Right lobe of liver (tissue), 6 donors: Measurements from ENCODE around the gene ZC3H12D. TPM values are rescaled to one million over a fixed set of nuclear protein-coding genes. Genes with fewer than 3 reads are reported as not detected.

Source experiments
- ATAC-seq, 4 donors: fragments of 200-7000 bp; cut with Tn5 transposase; one replicate each; pipeline ENCODE4 v1.9.1; 2020; ENCODE audit warnings: mild to moderate bottlenecking in 4 of 4, moderate library complexity in 4 of 4
- DNase-seq, 3 donors: peaks; one replicate each; pipeline ENCODE4 v3.0.0-alpha.2; 2020
- H3K27ac ChIP-seq, 3 donors: fragments of 200-600 bp; one replicate each; pipeline ENCODE4 v1.8.0; 2022
- H3K27me3 ChIP-seq, 2 donors: fragments of 200-600 bp; one replicate each; pipeline ENCODE4 v1.8.0; 2022
- H3K36me3 ChIP-seq, 4 donors: fragments of 200-600 bp; sonication (generic) in 1 of 4; one replicate each; pipeline versions ENCODE4 v1.5.1 to v1.8.0; 2017 to 2022; ENCODE audit warnings: control low read depth in 1 of 4
- H3K4me1 ChIP-seq, 4 donors: fragments of 200-600 bp; sonication (generic) in 1 of 4; one replicate each; pipeline versions ENCODE4 v1.5.1 to v1.8.0; 2017 to 2022; ENCODE audit warnings: control low read depth in 1 of 4
- H3K4me3 ChIP-seq, 3 donors: fragments of 200-600 bp; one replicate each; pipeline ENCODE4 v1.8.0; 2022
- H3K9me3 ChIP-seq, 4 donors: fragments of 200-600 bp; sonication (generic) in 1 of 4; one replicate each; pipeline versions ENCODE4 v1.5.1 to v1.8.0; 2017 to 2022; ENCODE audit warnings: control low read depth in 1 of 4
- CTCF ChIP-seq, 4 donors: fragments of 200-600 bp in 3 of 4; fragments of 450-650 bp in 1 of 4; IDR thresholded peaks; one replicate each; pipeline versions ENCODE4 v1.5.1 to v1.8.0; 2016 to 2022; ENCODE audit warnings: antibody characterized with exemption in 4 of 4, mild to moderate bottlenecking in 2 of 4
- POLR2A ChIP-seq: fragments of 450-650 bp; IDR thresholded peaks from one replicate; pipeline ENCODE4 v1.6.1; 2017; ENCODE audit warnings: antibody characterized with exemption, mild to moderate bottlenecking
- WGBS: methylation state at CpG from one replicate; pipeline ENCODE4 v1.1.6; 2018; ENCODE audit warnings: low coverage, low lambda C conversion rate; ENCODE audit not compliant: insufficient coverage; ENCODE audit errors: missing lambda C conversion rate; 5-methylcytosine and 5-hydroxymethylcytosine counted together
- intact Hi-C, 2 donors: fragments of 100-400 bp; cut with DNase I; formaldehyde crosslinking; loops; one replicate each; pipeline versions ENCODE4 v1.11.2 to v1.14.1; 2022
- total RNA-seq, 6 experiments: library from RNA; depleted of rRNA in 2 of 6; stranded (reverse); fragments of >200 nt in 2 of 6; fragmentation: NEBNext Ultra II Directional in 3 of 6; extraction: Animal tissue kit (Norgen Biotek cat#: 25700) in 3 of 6; gene quantifications; one replicate each; pipeline versions ENCODE4 v1.1.0 to v1.2.4, GENCODE V29; 2016 to 2023
- donor health status: DM: no; HTN: yes; CAD: no.
- donor health status: DM: no; HTN: no; CAD: no.
- donor health status: DM: no; HTN: no; CAD: no.
- donor health status: DM: no; HTN: yes; CAD: no.
- donor health status: DM: no; HTN: yes; CAD: no.

ZC3H12D gene
- total RNA-seq, 6 experiments from 2014 or later, result 0.49 to 1.4 (median 0.90) TPM

GRCh38 chr6:149423964-149424440 is 60.8 kb downstream of the ZC3H12D start:
- intact Hi-C loops, result no loop called here
- peaks cover 0 to 8% (median 0%) of the 10 kb centered on the region in 4 donors for H3K4me1 ChIP-seq
- peak overlapping the region in 1 of 3 donors; percentile 4 for H3K4me3 ChIP-seq
- no peaks in the 10 kb centered on the region for H3K36me3 ChIP-seq
- no peak overlapping the region for H3K27ac ChIP-seq
- ATAC-seq, result peak in 3 of 4 donors; percentile 43 to 59 (median 47)
- 11% methylated on average over 6 of the region's 7 CpGs for WGBS
- no peaks in the 10 kb centered on the region for H3K27me3 ChIP-seq
- no peak for TF ChIP-seq CTCF (IDR thresholded peaks at IDR 0.05)
- TF ChIP-seq POLR2A, result no peak
- DNase-seq, result no peak
- H3K9me3 ChIP-seq, result no peaks in the 10 kb centered on the region

- intact Hi-C loops, result no loop called here
- ATAC-seq (no peak), DNase-seq (no peak)
- Histone ChIP-seq H3K4me1 (peaks cover 0 to 8% (median 0%) of the 10 kb centered on the region in 4 donors), H3K9me3 (no peaks in the 10 kb centered on the region), H3K27ac (no peak overlapping the region), H3K36me3 (no peaks in the 10 kb centered on the region), H3K4me3 (no peak overlapping the region), H3K27me3 (no peaks in the 10 kb centered on the region)
- TF ChIP-seq POLR2A, result no peak
- no peak for TF ChIP-seq CTCF (IDR thresholded peaks at IDR 0.05)
- WGBS, result 93% methylated on average over 4 of the region's 4 CpGs
Measured at GRCh38 chr6:149422581-149422980, 62.2 kb downstream of the ZC3H12D start.

DNA sequence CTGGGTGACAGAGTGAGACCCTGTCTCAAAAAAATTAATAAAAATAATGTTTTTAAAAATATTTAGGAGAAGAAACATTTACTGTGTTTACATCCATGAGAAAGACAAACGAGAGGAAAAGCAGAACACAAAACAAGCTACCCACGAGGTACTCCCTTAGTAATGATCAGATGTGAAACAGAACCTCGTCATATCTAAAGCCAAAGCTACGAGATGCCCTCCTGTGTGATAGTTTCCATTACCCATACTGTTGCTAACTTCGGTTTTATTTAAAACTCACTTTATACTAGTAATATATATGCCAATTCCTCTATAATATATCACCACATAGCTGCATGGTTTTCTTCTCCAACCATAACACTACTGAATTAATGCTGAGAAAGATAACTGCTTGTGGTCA is 63.7 kb downstream of the ZC3H12D start:
- Histone ChIP-seq H3K9me3 (no peaks in the 10 kb centered on the region), H3K4me3 (no peak overlapping the region), H3K36me3 (no peaks in the 10 kb centered on the region), H3K27me3 (no peaks in the 10 kb centered on the region), H3K4me1 (peaks cover 0 to 8% (median 0%) of the 10 kb centered on the region in 4 donors), H3K27ac (no peak overlapping the region)
- TF ChIP-seq CTCF (IDR thresholded peaks at IDR 0.05), result no peak
- TF ChIP-seq POLR2A, result no peak
- intact Hi-C loops, result no loop called here
- ATAC-seq (no peak), DNase-seq (no peak)
- 66% methylated on average over 5 of the region's 5 CpGs for WGBS

- no peak for ATAC-seq
Measured at GRCh38 chr6:149419696-149420404, 65.0 kb downstream of the ZC3H12D start.

More at GRCh38 chr6:149419696-149420404, 65.0 kb downstream of the ZC3H12D start:
- Histone ChIP-seq H3K9me3 (no peaks in the 10 kb centered on the region), H3K4me3 (no peak overlapping the region), H3K4me1 (peaks cover 0 to 8% (median 0%) of the 10 kb centered on the region in 4 donors), H3K36me3 (no peaks in the 10 kb centered on the region), H3K27ac (no peak overlapping the region), H3K27me3 (no peaks in the 10 kb centered on the region)
- no peak for DNase-seq
- TF ChIP-seq POLR2A (no peak), CTCF (IDR thresholded peaks at IDR 0.05) (no peak)
- WGBS, result 82% methylated on average over 13 of the region's 13 CpGs
- intact Hi-C loops, result no loop called here
